OCI-LY7 (cell line): ENCODE results near the gene CHST8.

ENCODE experiments used
- EZH2phosphoT487 ChIP-seq: fragments of 200-600 bp; sonication (generic); IDR thresholded peaks from 2 replicates; pipeline ENCODE4 v1.6.1; 2018; ENCODE audit warnings: low read depth, borderline replicate concordance, mild to moderate bottlenecking, mixed run types, antibody characterized with exemption, low read length, moderate library complexity, mixed read lengths
- TF ChIP-seq, protein P1 (sequence below): fragments of 200-600 bp; sonication (generic); conservative IDR thresholded peaks from 2 replicates; pipeline ENCODE4 v1.5.1; 2014; ENCODE audit warnings: mild to moderate bottlenecking, antibody characterized with exemption, low read length, moderate library complexity, mixed read lengths

DNA sequence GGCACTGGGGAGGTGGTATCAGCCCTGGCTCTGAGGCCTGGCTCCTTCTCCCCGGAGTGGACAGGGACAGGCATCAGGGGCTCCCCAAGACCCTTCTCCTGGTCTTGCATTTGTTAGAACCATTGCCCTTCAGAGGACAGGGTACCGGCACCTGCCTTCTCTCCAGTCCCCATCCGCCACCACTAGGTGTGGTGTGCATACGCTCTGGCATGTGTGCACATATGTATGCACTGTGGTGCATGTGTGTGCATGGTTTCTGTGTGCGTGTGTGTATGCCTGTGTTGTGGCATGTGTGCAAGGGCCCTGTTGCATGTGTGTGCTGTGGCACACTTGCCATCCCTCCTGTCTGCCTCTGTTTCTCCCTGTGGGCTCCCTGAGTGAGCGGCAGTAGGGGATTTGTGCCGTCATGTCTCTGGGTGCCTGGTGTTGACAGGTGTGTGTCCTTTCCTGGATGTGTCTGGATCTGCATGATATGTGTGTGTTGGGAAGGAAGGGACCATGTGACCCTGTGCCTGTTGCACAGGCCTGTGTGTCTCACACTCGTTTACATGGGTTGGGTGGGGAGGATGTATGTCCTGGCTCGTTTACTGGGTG, 184.2 kb downstream of the CHST8 start:
- TF ChIP-seq, protein P1, sequence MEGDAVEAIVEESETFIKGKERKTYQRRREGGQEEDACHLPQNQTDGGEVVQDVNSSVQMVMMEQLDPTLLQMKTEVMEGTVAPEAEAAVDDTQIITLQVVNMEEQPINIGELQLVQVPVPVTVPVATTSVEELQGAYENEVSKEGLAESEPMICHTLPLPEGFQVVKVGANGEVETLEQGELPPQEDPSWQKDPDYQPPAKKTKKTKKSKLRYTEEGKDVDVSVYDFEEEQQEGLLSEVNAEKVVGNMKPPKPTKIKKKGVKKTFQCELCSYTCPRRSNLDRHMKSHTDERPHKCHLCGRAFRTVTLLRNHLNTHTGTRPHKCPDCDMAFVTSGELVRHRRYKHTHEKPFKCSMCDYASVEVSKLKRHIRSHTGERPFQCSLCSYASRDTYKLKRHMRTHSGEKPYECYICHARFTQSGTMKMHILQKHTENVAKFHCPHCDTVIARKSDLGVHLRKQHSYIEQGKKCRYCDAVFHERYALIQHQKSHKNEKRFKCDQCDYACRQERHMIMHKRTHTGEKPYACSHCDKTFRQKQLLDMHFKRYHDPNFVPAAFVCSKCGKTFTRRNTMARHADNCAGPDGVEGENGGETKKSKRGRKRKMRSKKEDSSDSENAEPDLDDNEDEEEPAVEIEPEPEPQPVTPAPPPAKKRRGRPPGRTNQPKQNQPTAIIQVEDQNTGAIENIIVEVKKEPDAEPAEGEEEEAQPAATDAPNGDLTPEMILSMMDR: no peak
- no peak for TF ChIP-seq EZH2phosphoT487
